ENCODE data around the gene HEMGN. TPM values are rescaled to one million over a fixed set of nuclear protein-coding genes. Genes with fewer than 3 reads are reported as not detected.

Gene HEMGN
- total RNA-seq, 3 donors from 2014 or later: not detected

- no peaks in the 10 kb centered on the region for H3K27me3 ChIP-seq
- H3K4me3 ChIP-seq: no peak overlapping the region
- no peaks in the 10 kb centered on the region for H3K9me3 ChIP-seq
- no peak overlapping the region for H3K27ac ChIP-seq
- intact Hi-C loops (cut with DNase I; ENCODE audit: low total_unique reads): no loop called here
- no peaks in the 10 kb centered on the region for H3K4me1 ChIP-seq
- TF ChIP-seq CTCF (IDR thresholded peaks at IDR 0.05) (no peak), POLR2A (IDR thresholded peaks at IDR 0.05) (no peak), POLR2AphosphoS5 (IDR thresholded peaks at IDR 0.05) (no peak)
- H3K36me3 ChIP-seq: no peaks in the 10 kb centered on the region
- DNase-seq (ENCODE audit: low spot score in 2 of 2): no peak
Observed at GRCh38 chr9:97972753-97973152, 34.8 kb upstream of the HEMGN start.

GRCh38 chr9:97970165-97970564 is 32.2 kb upstream of the HEMGN start:
- Histone ChIP-seq H3K9me3 (no peaks in the 10 kb centered on the region), H3K4me3 (no peak overlapping the region), H3K27me3 (no peaks in the 10 kb centered on the region)

GRCh38 chr9:97969014-97969413 is 31.0 kb upstream of the HEMGN start:
- no peaks in the 10 kb centered on the region for H3K9me3 ChIP-seq
- H3K4me3 ChIP-seq: no peak overlapping the region
- no peaks in the 10 kb centered on the region for H3K4me1 ChIP-seq
- H3K27me3 ChIP-seq: no peaks in the 10 kb centered on the region
- TF ChIP-seq POLR2A (IDR thresholded peaks at IDR 0.05): no peak
- TF ChIP-seq POLR2AphosphoS5 (IDR thresholded peaks at IDR 0.05): no peak
- no peak for TF ChIP-seq CTCF (IDR thresholded peaks at IDR 0.05)
- H3K36me3 ChIP-seq: no peaks in the 10 kb centered on the region
- no peak for DNase-seq (ENCODE audit: low spot score in 2 of 2)
- no peak overlapping the region for H3K27ac ChIP-seq
- intact Hi-C loops (cut with DNase I; ENCODE audit: low total_unique reads): no loop called here

More at GRCh38 chr9:97970165-97970564, 32.2 kb upstream of the HEMGN start:
- TF ChIP-seq POLR2AphosphoS5 (IDR thresholded peaks at IDR 0.05): no peak
- TF ChIP-seq POLR2A (IDR thresholded peaks at IDR 0.05): no peak
- no peak for TF ChIP-seq CTCF (IDR thresholded peaks at IDR 0.05)
- Histone ChIP-seq H3K36me3 (no peaks in the 10 kb centered on the region), H3K4me1 (no peaks in the 10 kb centered on the region), H3K27ac (no peak overlapping the region)
- intact Hi-C loops (cut with DNase I; ENCODE audit: low total_unique reads): no loop called here
- no peak for DNase-seq (ENCODE audit: low spot score in 2 of 2)

- no peak for DNase-seq (ENCODE audit: low spot score in 2 of 2)
- Histone ChIP-seq H3K9me3 (no peaks in the 10 kb centered on the region), H3K4me1 (no peaks in the 10 kb centered on the region), H3K4me3 (no peak overlapping the region), H3K27ac (no peak overlapping the region), H3K36me3 (no peaks in the 10 kb centered on the region), H3K27me3 (no peaks in the 10 kb centered on the region)
- intact Hi-C loops (cut with DNase I; ENCODE audit: low total_unique reads): no loop called here
- TF ChIP-seq CTCF (IDR thresholded peaks at IDR 0.05) (no peak), POLR2AphosphoS5 (IDR thresholded peaks at IDR 0.05) (no peak), POLR2A (IDR thresholded peaks at IDR 0.05) (no peak)
Observed at GRCh38 chr9:97966493-97966892, 28.5 kb upstream of the HEMGN start.

- intact Hi-C loops (cut with DNase I; ENCODE audit: low total_unique reads): no loop called here
- no peaks in the 10 kb centered on the region for H3K27me3 ChIP-seq
- TF ChIP-seq POLR2A (IDR thresholded peaks at IDR 0.05) (no peak), CTCF (IDR thresholded peaks at IDR 0.05) (no peak), POLR2AphosphoS5 (IDR thresholded peaks at IDR 0.05) (no peak)
- DNase-seq (ENCODE audit: low spot score in 2 of 2): no peak
- H3K4me1 ChIP-seq: no peaks in the 10 kb centered on the region
- H3K27ac ChIP-seq: no peak overlapping the region
- no peaks in the 10 kb centered on the region for H3K9me3 ChIP-seq
- H3K36me3 ChIP-seq: no peaks in the 10 kb centered on the region
- no peak overlapping the region for H3K4me3 ChIP-seq
Observed at GRCh38 chr9:97964901-97965300, 26.9 kb upstream of the HEMGN start.

Data from breast epithelium (tissue), 4 donors.